ENCODE data around the gene PLCH1. TPM values are rescaled to one million over a fixed set of nuclear protein-coding genes. Genes with fewer than 3 reads are reported as not detected.

PLCH1 gene
- total and polyA plus RNA-seq, 9 of the 15 experiments (the other 6 are each of a cell fraction or from before 2014, with no cell fraction given), result 0.17 to 0.62 (median 0.40) TPM

DNA sequence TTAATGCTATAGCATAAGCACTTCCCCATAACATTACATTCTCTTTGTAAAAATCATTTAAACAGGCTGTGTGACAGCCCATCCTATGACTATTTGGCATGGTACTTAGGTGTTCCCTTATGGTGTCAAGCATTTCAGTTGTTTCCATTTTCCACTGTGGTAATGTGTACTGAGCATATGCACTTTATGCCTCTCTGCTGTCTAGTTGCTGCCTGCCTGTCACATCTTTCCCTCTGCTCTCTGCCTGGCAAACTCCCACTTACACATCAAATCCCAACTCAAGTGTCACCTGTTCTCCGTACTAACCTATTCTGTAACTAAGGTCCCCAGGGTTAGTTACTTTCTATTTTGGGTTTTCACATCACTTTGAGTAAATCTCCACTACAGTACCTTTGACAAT lies 367.0 kb downstream of the PLCH1 start:
- no peak overlapping the region for H3K4me3 ChIP-seq
- intact Hi-C loops (cut with micrococcal nuclease) (no loop called here), in situ Hi-C loops (cut with MboI) (no loop called here)
- BruUV-seq (replicated peaks), result no TSS peak
- FAIRE-seq, result no peak
- H3K27me3 ChIP-seq (ENCODE audit: control insufficient read depth in 2 of 2, insufficient read depth in 2 of 2, low read length in 2 of 2), result no peaks in the 10 kb centered on the region
- H3K9me3 ChIP-seq (replicated peaks; ENCODE audit: control insufficient read depth, insufficient read depth, low read depth, low read length), result no peaks in the 10 kb centered on the region
- no peaks in the 10 kb centered on the region for H3K9me1 ChIP-seq (ENCODE audit: control insufficient read depth, insufficient read depth, low read length)
- no peak overlapping the region for H3K9ac ChIP-seq (ENCODE audit: insufficient read depth in 1 of 2, low read depth in 2 of 2, low read length in 2 of 2)
- no peak for DNase-seq (ENCODE audit: extremely low read depth in 1 of 4, low spot score in 3 of 4)
- POLR2A ChIA-PET, result no interaction called here
- no peak for TF ChIP-seq ZNF785 (CRISPR knock-in tag; IDR thresholded peaks at IDR 0.05)
- TF ChIP-seq TFAP4 (CRISPR knock-in tag; IDR thresholded peaks at IDR 0.05; ENCODE audit: borderline replicate concordance), result no peak
- TF ChIP-seq CHD1 (IDR thresholded peaks at IDR 0.05; ENCODE audit: low read length), result no peak
- TF ChIP-seq IFI16 (CRISPR knock-in tag; IDR thresholded peaks at IDR 0.05), result no peak
- no peak for TF ChIP-seq MAX (CRISPR knock-in tag; IDR thresholded peaks at IDR 0.05)
- TF ChIP-seq ZBTB17 (CRISPR knock-in tag; IDR thresholded peaks at IDR 0.05), result no peak
- H3K4me2 ChIP-seq (ENCODE audit: insufficient read depth, low read length), result no peak overlapping the region
- H4K20me1 ChIP-seq (replicated peaks; ENCODE audit: control insufficient read depth, insufficient read depth, low read length), result no peaks in the 10 kb centered on the region
- no peaks in the 10 kb centered on the region for H3K79me2 ChIP-seq (ENCODE audit: control insufficient read depth, insufficient read depth, low read length)
- no peak overlapping the region for H3K27ac ChIP-seq (ENCODE audit: extremely low read depth, low read depth, low read length)
- no peak overlapping the region for H2AFZ ChIP-seq (ENCODE audit: low read depth, low read length)
- no peak for ATAC-seq
- H3K36me3 ChIP-seq (ENCODE audit: control insufficient read depth, insufficient read depth, low read length), result no peaks in the 10 kb centered on the region
- 10% methylated on average over 1 of the region's 1 CpG for WGBS (ENCODE audit: insufficient coverage, low coverage, missing lambda C conversion rate)
- no peaks in the 10 kb centered on the region for H3K4me1 ChIP-seq (replicated peaks in 1 of 2; ENCODE audit: control insufficient read depth in 2 of 2, insufficient read depth in 2 of 2, low read length in 2 of 2)
- CTCF ChIA-PET (ENCODE audit: low intra/inter-chr PET ratio), result no interaction called here

Data from K562 (cell line).